ENCODE results near the gene FAM217B.

FAM217B gene

GRCh38 chr20:59958123-59958522 is 17.9 kb downstream of the FAM217B start, which contains the start of gene CDH26:
Gene CDH26 (plus strand): TSS chr20:59958423. CDS start chr20:59958727, 304 bp downstream.
- TF ChIP-seq CTCF (IDR thresholded peaks at IDR 0.05; ENCODE audit: extremely low read depth, missing control alignments): no peak
- no peak for DNase-seq (ENCODE audit: low spot score)

DNA sequence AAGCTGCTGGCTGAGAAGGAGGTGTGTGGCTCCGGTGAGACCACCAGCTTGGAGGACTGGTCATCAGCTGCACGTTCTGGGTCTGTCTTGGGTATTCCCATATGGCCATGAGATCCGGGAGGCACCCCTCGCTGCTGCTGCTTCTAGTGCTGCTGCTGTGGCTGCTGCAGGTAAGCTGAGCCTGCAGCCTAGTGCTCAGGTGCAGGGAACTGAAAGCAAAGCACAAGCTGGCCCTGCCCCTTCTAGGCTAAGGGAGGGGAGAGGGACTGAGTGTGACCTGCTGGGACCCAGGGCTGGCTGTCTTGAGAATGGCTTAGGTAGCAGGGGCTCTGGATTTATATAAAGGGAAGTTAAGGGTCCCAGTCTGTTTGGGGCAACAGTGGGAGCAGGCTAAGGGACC is 18.4 kb downstream of the FAM217B start:
- no peak for TF ChIP-seq CTCF (IDR thresholded peaks at IDR 0.05; ENCODE audit: extremely low read depth, missing control alignments)
- DNase-seq (ENCODE audit: low spot score): no peak

- TF ChIP-seq CTCF (IDR thresholded peaks at IDR 0.05; ENCODE audit: extremely low read depth, missing control alignments): no peak
- DNase-seq (ENCODE audit: low spot score): no peak
These were observed 21.2 kb downstream of the FAM217B start for GRCh38 chr20:59961423-59961822.

- no peak for TF ChIP-seq CTCF (IDR thresholded peaks at IDR 0.05; ENCODE audit: extremely low read depth, missing control alignments)
- no peak for DNase-seq (ENCODE audit: low spot score)
These were observed 22.0 kb downstream of the FAM217B start for GRCh38 chr20:59962155-59962554.

GRCh38 chr20:59966428-59966827 is 26.2 kb downstream of the FAM217B start:
- no peak for TF ChIP-seq CTCF (IDR thresholded peaks at IDR 0.05; ENCODE audit: extremely low read depth, missing control alignments)
- no peak for DNase-seq (ENCODE audit: low spot score)

DNA sequence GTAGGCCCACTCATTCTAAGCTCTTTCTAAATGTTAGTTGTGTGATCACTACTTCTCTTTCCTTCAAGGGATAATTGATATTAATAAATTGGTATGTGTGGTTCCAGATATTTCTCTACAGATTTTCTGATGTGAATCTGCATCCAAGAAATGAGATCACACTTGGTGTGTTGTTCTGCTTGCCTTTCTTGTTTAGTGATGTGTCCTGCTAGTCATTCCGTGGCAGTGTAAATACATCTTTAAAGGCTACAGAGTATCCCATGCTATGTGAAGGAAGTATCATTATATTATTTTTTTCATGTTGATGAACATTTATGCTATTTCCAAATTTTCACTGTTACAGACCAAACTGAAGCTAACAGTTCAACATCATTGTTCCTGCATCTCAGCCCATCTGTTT is 31.2 kb downstream of the FAM217B start:
- no peak for TF ChIP-seq CTCF (IDR thresholded peaks at IDR 0.05; ENCODE audit: extremely low read depth, missing control alignments)

DNA sequence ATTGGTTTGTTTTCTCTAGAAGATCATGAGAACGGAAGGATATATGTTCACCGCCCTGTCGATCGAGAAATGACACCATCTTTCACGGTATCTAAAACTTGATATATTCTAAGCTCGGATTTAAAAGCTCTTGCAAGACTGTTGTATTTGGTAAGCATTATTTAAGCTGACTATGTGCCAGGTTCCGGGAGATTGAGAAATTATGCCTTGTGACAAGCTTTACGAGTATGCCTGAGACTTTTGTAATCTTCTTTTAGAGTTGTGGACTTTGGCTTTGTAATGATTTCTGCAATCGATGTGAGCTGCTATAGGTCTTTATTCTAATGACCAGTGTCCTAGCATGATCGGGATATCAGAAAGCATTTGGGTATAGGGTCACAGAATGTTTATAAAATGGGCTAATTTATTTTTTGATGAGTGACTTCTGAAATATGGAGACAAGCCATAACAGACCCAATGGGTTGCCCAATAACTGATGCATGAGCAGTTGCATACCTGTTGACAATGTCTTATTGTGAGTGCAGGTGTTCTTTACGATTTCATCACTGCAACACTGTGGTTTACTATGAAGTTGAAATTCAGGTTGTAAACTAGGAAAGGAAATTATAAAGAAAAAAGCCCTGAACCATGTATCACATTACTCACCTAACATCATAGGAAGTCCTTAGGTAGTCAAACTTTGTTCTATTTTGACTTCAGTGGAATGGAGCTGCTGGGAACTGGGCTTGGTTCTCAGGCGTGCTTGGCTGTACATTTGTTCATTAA is 32.0 kb downstream of the FAM217B start:
- no peak for TF ChIP-seq CTCF (IDR thresholded peaks at IDR 0.05; ENCODE audit: extremely low read depth, missing control alignments)
- no peak for DNase-seq (ENCODE audit: low spot score)

More for the DNA sequence above, 31.2 kb downstream of the FAM217B start:
- no peak for DNase-seq (ENCODE audit: low spot score)
